NCI-H2171 (cell line): Measurements from ENCODE around the gene SCGB1D4.
"Not testable (repeated sequence)": the region's sequence is repeated elsewhere in the genome, so short reads cannot be mapped to it uniquely, and the experiment has no call there.

ENCODE experiments used
- DNase-seq: peaks from one replicate; lab custom pipeline; 2025; lab: John Stamatoyannopoulos, UW

The SCGB1D4 gene, protein sequence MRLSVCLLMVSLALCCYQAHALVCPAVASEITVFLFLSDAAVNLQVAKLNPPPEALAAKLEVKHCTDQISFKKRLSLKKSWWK

DNA sequence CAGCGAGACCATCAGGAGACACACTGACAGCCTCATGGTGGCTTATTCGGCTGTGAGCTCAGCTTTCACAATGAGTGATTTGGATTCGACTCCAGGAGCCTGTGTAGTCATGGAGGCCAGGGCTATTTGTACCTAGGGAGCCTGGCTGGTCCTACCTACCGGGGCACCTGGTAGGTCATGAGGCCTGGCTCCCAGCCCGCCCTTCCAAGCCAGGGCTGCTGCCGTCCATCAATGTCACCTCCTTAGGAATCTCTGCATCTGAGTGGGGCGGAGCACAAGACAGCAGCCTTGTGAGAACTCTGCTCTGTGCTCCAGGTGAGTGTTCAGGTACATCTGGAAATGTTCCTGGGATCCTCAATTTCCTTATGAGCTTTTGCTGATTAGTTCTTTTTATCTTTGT, at the start of gene SCGB1D4:
Gene SCGB1D4, minus strand, starts transcription at position 101 of the 400 bp plus-strand sequence. Its CDS starts 65 bp downstream, at position 36.
- DNase-seq: no peak

DNA sequence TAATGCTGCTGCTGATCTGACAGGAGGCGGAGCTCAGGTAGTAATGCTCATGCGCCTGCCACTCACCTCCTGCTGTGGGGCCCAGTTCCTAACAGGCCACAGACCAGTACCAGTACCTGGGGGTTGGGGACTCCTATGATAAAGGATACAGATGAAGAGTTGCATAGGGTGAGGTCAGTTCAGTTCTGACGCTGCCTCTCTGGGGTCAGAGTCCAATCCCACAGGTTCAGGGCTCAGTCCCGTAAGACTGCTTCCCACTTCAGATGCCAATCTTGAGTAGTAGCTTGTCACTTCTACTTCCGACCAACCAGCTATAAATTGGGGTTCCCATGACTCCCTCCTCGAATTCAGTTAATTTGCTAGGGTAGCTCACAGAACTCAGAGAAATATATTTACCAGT, 47.0 kb upstream of the SCGB1D4 start:
- DNase-seq: no peak

DNA sequence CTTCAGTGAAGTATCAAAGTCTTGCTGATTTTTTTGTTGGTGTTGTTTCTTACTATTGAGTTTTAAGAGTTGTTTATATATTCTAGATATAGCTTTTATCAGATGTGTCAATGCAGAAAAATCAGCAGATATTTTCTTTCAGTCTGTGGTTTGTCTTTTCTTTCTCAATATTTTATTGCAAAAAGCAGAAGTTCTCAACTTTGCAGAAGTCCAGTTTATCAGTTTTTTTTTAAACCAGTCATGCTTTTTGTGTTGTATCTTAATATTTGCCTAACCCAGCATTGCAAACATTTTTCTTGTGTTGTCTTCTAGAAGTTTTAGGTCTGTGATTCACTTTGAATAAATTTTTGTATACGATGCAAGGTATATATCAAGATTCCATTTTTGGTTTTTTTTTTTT, 45.3 kb upstream of the SCGB1D4 start:
- DNase-seq: no peak

DNA sequence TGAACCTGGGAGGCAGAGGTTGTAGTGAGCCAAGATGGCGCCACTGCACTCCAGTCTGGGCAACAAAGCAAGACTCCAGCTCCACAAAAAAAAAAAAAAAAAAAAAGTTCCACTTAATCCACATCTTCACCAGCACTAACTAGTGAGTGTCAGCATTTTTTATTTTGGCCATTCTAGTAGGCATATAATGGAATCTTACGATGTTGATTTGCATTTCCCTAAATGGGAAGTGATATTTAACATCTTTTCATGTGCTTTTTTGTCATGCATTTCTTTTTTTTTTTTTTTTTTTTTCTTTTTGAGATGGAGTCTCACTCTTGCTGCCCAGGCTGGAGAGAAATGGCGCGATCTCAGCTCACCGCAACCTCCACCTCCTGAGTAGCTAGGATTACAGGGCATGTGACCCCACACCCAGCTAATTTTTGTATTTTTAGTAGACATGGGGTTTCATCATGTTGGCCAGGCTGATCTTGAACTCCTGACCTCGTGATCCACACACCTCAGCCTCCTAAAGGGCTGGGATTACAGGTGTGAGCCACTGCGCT, 44.8 kb upstream of the SCGB1D4 start:
- DNase-seq: not testable (repeated sequence)

DNA sequence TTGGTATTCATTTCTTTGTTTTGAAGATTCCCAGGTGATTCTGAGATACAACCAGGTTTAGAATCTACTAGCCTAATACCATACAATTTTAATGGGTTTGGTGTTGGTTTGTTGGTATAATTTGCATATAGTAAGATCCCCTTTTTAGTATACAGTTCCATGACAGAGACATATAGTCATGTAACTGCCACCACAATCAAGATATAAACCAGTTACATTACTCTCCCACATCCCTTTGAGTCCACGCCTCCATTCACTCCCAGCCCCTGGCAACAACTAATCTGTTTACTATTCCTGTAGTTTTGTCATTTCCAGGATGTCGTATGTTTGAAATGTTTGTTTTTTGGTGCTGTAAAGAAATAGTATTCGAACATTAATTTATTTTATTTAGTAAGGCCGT, 42.7 kb upstream of the SCGB1D4 start:
- no peak for DNase-seq

DNA sequence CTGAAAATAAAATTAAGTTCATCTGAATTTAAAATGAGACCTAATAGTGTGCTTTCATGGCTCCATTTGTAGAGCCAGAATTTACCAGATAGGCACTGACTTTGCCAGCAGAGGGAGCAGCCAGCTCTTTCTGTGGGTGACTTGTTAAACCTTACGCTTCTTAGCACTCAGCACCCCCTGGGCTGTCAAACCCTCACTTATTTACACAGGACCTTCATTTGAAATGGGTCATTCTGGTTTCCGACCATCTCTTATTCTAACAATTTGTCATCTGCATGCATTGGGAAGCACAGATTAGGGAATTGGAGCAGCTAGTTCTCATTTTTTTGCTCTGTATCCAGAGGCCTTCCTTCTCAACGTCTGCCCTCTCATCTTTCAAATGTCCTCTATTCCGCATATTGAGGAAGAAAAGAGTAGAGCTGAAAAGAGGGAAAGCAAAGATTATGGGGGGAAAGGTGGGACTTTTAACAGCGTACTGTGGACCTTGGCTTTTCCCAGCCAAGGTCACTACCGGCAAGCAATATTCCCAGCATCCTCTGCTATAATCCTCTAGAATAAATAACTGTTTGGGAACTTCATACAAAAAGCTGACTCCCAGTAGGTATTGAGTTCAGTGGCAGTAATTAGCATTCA, 41.5 kb upstream of the SCGB1D4 start:
- peak; percentile 13 for DNase-seq

DNA sequence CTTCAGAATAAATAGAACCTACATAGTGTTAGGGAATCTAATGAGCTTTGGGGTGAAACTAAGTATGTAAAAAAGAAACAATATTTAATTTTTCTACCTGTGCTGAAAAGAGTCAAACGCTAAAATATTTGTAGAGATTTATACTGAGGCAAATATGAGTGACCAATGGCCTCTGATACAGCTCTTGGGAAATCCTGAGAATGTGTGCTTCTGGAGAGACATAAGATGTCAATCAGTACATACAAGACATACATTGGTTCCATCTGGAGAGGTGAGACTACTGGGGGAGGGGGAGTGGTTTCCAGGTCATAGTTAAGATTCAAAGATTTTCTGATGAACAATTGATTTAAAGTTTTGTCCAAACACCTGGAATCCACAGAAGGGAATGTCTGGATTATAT, 39.3 kb upstream of the SCGB1D4 start:
- DNase-seq: no peak

DNA sequence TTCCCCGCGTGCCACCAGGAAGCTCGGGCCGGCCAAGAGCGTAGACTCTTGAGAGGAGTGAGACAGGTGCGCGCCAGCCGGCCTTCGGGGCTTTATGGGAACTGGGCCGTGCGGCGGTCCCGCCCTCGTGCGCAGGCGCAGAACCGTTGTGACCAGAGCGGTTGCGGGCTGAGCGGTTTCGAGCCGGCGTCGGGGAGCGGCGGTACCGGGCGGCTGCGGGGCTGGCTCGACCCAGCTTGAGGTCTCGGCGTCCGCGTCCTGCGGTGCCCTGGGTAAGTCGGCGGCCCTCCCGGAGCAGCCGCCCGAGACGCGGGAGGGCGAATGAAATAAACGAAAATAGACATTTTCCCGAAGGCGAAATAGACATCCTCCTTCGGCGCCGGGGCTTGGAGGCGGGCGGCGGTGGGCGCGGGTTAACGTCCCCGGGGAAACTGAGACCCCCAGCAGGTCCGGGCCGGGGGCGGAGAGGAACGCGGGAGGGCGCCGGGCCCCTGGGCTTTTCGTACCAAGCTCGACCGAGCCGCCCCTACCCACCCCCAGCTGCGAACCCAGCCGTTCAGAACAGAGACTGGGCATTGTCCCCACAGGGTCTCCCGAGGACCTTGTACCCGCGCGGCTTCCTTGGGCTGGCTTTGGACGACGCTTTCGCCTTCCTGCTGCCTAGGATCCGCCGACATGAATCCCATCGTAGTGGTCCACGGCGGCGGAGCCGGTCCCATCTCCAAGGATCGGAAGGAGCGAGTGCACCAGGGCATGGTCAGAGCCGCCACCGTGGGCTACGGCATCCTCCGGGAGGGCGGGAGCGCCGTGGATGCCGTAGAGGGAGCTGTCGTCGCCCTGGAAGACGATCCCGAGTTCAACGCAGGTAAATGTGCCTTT, 38.7 kb upstream of the SCGB1D4 start, which contains the start of gene ASRGL1:
Gene ASRGL1, plus strand, starts transcription at position 146 of the 879 bp plus-strand sequence. Its CDS starts 530 bp downstream, at position 676.
- DNase-seq: peak; percentile 68

DNA sequence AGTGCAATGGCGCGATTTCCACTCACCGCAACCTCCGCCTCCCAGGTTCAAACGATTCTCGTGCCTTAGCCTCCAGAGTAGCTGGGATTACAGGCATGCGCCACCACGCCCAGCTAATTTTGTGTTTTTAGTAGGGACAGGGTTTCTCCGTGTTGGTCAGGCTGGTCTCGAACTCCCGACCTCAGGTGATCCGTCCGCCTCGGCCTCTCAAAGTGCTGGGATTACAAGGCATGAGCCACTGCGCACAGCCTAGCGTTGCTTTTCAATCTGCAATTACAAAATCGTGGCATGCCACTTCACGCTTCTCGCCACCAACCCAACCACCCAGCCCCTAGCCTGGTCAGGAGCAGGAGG, 38.1 kb upstream of the SCGB1D4 start:
- DNase-seq: not testable (repeated sequence)

DNA sequence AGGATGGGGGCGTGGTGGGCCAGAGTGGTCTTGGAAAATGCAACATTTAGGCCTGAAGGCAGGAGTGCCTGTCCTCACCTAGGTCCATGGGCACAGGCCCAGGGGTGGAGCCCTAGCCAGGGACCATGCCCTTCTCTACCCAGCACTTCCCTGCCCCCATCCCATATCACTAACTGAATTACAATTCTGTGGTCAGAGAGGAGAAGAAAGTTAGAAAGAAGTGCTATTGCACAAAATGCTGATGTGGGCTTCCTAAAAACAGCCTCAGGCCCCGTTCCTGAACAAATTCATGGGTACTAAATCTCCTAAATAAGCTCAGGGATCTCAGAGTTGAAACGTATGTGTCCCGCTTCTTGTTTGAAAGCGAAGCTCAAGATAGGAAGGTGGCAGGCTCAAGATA, 34.9 kb upstream of the SCGB1D4 start:
- DNase-seq: no peak

DNA sequence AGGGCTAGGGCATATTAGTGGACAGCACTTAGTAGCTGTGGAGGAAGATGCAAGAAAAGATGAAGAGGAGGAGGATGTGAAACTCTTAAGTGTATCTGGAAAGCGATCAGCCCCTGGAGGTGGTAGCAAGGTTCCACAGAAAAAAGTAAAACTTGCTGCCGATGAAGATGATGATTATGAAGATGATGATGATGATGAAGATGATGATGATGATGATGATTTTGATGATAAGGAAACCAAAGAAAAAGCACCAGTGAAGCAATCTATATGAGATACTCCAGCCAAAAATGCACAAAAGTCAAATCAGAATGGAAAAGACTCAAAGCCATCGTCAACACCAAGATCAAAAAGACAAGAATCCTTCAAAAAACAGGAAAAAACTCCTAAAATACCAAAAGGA, 32.4 kb upstream of the SCGB1D4 start:
- not testable (repeated sequence) for DNase-seq

DNA sequence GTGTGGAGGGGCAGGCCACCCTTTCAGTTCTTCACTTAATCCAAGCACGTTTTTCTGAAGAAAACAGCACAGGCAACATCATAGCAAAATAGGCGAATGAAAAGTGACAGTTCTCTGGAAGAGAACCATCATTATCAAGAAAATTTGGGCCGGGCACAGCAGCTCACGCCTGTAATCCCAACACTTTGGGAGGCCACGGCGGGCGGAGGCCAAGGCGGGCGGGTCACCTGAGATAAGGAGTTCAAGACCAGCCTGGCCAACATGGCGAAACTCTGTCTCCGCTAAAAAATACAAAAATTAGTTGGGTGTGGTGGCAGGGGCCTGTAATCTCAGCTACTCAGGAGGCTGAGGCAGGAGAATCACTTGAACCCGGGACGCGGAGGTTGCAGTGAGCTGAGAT, 28.7 kb upstream of the SCGB1D4 start:
- not testable (repeated sequence) for DNase-seq

DNA sequence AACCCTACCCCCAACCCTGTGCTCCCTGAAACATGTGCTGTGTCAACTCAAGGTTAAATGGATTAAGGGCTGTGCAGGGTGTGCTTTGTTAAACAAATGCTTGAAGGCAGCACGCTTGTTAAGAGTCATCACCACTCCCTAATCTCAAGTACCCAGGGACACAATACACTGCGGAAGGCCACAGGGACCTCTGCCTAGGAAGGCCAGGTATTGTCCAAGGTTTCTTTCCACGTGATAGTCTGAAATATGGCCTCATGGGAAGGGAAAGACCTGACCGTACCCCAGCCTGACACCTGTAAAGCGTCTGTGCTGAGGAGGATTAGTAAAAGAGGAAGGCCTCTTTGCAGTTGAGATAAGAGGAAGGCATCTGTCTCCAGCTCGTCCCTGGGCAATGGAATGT, 27.8 kb upstream of the SCGB1D4 start:
- not testable (repeated sequence) for DNase-seq

DNA sequence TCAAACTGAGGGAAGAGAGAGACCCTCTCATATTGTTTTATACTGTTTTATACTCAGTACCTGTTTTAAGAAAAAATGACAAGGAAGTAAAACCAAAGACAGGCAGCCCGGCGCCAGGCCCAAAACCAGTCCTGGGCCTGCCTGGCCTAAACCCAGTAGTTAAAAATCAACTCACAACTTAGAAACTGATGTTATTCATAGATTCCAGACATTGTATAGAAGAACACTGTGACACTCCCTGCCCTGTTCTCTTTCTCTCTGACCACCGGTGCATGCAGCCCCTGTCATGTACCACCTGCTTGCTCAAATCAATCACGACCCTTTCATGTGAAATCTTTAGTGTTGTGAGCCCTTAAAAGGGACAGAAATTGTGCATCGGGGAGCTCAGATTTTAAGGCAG, 26.9 kb upstream of the SCGB1D4 start:
- not testable (repeated sequence) for DNase-seq

DNA sequence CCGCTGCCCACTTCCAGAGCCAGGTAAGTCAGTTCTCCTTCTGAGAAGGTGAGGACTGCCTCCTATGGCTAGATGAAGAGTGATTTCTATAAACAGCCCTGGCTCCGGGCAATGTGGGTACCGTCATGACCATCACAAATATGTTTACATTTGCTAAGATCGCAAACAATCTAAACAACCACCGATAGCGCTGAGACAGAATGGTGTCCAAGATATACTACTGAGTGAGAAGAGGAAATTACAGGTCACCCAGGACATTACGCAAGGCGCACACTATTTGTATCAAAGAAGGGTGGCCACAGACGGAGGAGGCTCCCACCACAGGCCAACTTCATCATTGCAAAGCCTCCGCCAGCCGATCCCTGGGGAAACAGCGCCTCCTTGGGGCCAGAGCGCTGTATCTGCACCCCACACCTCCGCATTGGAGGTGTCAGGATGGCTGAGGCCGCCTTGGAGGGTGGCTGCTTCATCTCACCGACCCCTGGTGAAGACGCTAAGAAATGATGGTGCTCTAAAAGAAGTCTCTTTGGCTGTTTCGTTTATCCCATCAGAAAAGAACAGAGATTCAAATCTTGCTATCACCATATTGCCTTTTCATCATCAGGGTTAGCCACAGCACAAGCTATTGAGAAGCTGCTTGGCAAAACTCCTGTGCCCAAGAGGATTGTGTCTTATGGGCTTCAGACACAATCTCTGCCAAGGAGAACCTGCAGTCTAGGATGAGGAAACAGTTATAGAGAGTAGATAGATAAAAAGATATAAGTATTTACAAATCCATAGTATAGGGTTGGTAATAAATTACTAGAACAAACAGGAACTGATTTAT, 26.1 kb upstream of the SCGB1D4 start:
- no peak for DNase-seq

DNA sequence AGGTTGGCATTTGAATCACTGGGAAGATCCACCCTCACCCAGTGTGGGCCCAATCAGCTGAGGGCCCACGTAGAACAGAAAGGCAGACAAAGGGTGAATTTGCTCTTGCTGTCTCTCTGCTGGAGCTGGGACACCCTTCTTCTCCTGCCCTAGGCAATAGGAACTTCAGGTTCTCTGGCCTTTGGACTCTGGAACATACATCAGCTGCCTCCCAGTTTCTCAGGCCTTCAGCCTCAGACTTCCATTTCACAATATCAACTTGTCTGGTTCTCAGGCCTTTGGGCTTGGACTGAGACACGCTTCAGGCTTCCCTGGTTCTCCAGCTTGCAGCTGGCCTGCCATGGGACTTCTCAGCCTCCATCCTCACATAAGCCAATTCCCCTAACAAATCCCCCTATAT, 23.6 kb upstream of the SCGB1D4 start:
- DNase-seq: no peak

DNA sequence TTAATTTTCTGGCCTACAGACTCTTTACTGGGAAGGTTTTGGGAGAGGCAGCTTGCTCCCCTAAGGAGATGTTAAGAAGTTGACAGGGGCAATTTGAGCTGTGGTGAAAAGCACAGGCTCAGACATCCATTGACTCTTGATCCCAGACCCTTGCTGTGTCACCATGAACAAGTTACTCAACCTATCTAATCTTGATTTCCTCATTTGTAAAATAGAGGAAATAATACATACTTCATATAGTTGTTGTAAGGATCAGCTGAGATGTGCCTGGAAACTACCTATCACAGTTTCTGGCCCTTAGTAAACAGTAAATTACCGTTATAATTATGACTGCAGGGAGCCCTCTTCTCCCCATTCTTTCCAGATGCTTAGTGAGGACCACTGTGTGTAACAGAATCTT, 16.6 kb upstream of the SCGB1D4 start:
- no peak for DNase-seq

DNA sequence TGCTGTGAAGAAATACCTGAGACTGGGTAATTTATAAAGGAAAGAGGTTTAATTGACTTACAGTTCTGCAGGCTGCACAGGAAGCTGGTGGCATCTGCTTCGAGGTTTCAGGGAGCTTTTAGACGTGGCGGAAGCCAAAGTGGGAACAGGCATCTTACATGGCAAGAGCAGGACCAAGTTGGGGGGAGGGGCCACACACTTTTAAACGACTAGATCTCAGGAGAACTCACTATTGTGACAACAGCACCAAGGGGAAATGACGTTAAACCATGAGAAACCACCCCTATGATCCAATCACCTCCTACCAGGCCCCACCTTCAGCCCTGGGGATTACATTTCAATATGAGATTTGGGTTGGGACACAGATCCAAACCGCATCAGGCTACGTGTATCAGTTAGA, 11.1 kb upstream of the SCGB1D4 start:
- no peak for DNase-seq

DNA sequence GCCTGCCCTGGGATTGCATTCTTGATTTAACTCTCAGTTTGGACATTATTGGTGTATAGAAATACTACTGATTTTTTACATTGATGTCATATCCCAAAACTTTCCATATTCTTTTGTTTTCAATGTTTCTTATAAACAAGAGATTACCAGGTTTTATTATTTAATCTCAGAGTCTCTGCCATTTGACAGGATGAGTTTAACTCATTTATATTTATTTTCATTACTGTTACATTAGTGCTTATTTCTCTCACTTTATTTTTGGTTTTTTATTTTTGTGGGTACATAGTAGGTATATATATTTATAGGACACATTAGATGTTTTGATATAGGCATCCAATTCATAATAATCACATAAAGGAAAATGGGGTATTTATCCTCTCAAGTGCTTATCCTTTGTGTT, 9.1 kb upstream of the SCGB1D4 start:
- DNase-seq: no peak

DNA sequence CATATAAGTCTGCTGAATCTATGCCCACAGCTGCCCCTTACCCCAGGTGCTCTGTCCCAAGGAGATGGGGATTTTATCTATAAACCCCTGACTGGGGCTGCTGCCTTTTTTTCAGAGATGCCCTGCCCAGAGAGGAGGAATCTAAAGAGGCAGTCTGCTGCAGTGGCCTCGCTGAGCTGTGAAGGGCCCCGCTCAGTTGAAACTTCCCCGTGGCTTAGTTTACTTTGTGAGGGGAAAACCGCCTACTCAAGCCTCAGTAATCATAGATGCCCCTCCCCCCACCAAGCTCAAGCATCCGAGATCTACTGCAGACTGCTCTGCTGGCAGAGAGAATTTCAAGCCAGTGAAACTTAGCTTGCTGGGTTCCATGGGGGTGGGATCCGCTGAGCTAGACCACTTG, 7.4 kb upstream of the SCGB1D4 start:
- no peak for DNase-seq

DNA sequence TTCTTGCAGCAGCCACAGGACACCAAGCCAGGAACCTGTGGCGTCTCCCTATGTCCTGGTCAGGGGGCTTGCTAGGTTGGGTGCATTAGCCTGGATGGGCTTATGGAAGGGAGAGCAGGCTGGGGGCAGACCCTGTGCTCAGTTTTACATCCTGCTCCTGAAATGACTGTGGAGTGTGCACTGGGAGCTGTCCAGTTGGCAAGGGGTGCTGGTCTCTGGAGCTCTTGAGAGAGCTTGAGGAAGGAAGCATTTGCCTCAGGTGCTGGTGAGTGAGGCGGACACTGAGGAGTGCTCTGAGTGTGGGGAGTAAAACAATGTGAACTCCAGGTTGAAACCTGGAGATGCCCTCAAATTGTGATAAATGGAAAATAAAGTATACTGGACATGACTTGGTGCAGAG, 3.4 kb downstream of the SCGB1D4 start:
- DNase-seq: no peak

DNA sequence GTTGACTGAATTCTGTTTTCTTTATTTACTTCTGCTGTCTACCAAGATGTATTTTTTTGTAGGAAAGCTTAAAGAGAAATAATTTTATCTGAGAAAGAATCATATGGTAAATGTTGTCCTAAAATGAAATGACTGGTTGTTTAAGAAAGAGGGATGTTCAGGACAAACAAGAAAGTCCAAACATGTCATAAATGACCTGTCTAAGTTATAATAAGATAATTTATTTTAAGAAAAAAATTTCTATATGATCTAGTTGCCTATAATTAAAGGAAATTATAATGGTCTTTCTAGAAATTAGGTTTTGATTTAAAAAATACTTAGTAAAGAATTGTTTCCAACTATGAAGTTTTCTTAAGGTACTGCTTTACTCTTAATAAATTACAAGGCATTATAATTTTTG, 18.4 kb downstream of the SCGB1D4 start:
- DNase-seq: no peak
